MG63 (cell line): Measurements from ENCODE around the gene CCBE1. TPM values are rescaled to one million over a fixed set of nuclear protein-coding genes. Genes with fewer than 3 reads are reported as not detected.
A peak's percentile ranks its signal among the peaks of the same experiment; 100 is the strongest.
"Not testable (repeated sequence)": the region's sequence is repeated elsewhere in the genome, so short reads cannot be mapped to it uniquely, and the experiment has no call there.

ENCODE experiments used
- DNase-seq: peaks from one replicate; pipeline ENCODE4 v3.0.0-alpha.2; 2020
- H3K27me3 ChIP-seq: fragments of 250-450 bp; sonication (Bioruptor Pico); 2 replicates; pipeline ENCODE4 v1.5.1; 2020; ENCODE audit warnings: mild to moderate bottlenecking, moderate library complexity
- H3K36me3 ChIP-seq: fragments of 250-450 bp; sonication (Bioruptor Pico); 2 replicates; pipeline ENCODE4 v1.5.1; 2020; ENCODE audit warnings: mild to moderate bottlenecking, moderate library complexity
- H3K4me3 ChIP-seq: fragments of 250-450 bp; sonication (Bioruptor Pico); 2 replicates; pipeline ENCODE4 v1.5.1; 2020; ENCODE audit warnings: mild to moderate bottlenecking, moderate library complexity
- H3K9me3 ChIP-seq: fragments of 250-450 bp; sonication (Bioruptor Pico); 2 replicates; pipeline ENCODE4 v1.5.1; 2020; ENCODE audit warnings: mild to moderate bottlenecking, moderate library complexity
- total RNA-seq: library from RNA; depleted of rRNA; stranded (reverse); fragments of >200 nt; shearing (Covaris generic); gene quantifications from 2 replicates; pipeline ENCODE4 v1.2.3, GENCODE V29; 2014; ENCODE audit warnings: low replicate concordance

Gene CCBE1
- total RNA-seq, 1 experiment from 2014 or later, result 26.3 TPM

- Histone ChIP-seq H3K4me3 (no peak overlapping the region), H3K27me3 (no peaks in the 10 kb centered on the region), H3K9me3 (no peaks in the 10 kb centered on the region), H3K36me3 (peaks cover 3% of the 10 kb centered on the region)
- DNase-seq, result no peak
Observed at GRCh38 chr18:59536166-59536565, 161.1 kb downstream of the CCBE1 start.

- no peaks in the 10 kb centered on the region for H3K9me3 ChIP-seq
- H3K36me3 ChIP-seq, result peaks cover 3% of the 10 kb centered on the region; the same call in 1 of the 2 replicates
- no peaks in the 10 kb centered on the region for H3K27me3 ChIP-seq
- H3K4me3 ChIP-seq, result no peak overlapping the region
- no peak for DNase-seq
Observed at GRCh38 chr18:59535055-59535454, 162.2 kb downstream of the CCBE1 start.

DNA sequence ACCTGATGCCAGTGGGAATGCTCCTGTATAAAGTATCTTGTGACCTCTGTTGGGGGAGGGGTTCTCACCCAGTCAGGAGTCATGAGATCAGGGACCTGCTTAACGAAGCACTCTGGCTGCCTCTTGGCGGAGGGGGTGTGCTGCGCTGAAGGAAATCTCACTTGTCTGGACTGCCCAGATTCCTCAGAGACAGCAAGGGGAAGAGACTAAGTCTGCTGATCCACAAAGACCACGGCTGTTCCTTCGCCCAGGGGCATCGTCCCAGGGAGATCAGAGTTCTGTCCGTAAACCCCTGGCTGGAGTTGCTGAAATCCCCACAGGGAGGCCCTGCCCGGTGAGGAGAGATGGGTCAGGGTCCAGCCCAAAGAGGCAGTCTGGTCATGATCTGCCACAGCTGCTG is 168.4 kb downstream of the CCBE1 start:
- no peak overlapping the region for H3K4me3 ChIP-seq
- no peak for DNase-seq
- peaks cover 2% of the 10 kb centered on the region for H3K36me3 ChIP-seq
- H3K27me3 ChIP-seq, result no peaks in the 10 kb centered on the region
- peaks cover 3% of the 10 kb centered on the region; the same call in 1 of the 2 replicates for H3K9me3 ChIP-seq

- Histone ChIP-seq H3K9me3 (no peaks in the 10 kb centered on the region), H3K36me3 (peaks cover 9% of the 10 kb centered on the region), H3K4me3 (no peak overlapping the region), H3K27me3 (no peaks in the 10 kb centered on the region)
- DNase-seq, result no peak
Observed at GRCh38 chr18:59520562-59521355, 176.5 kb downstream of the CCBE1 start.

DNA sequence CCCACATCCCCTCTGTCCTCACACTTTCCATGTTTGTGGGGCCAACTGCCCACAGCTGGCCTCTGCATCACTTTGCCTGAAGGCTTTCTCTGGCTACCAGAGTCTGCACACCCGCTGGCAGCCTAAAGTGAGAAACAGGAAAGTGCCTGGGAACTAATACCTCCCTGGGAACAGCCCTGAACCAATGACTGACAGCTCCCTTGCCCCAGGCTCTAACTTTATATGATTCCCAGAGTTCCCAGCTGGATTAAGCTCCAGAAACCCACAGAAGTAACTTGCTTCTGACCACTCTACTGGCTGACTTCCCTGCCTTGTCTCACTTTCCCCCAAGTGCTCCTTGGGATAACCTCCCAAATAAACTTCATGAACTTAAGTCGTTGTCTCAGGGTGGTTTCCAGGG is 178.5 kb downstream of the CCBE1 start:
- Histone ChIP-seq H3K27me3 (no peaks in the 10 kb centered on the region), H3K36me3 (peaks cover 9% of the 10 kb centered on the region), H3K4me3 (no peak overlapping the region), H3K9me3 (no peaks in the 10 kb centered on the region)
- DNase-seq, result no peak

GRCh38 chr18:59517446-59518165 is 179.6 kb downstream of the CCBE1 start:
- Histone ChIP-seq H3K27me3 (no peaks in the 10 kb centered on the region), H3K4me3 (no peak overlapping the region), H3K36me3 (peaks cover 9% of the 10 kb centered on the region), H3K9me3 (no peaks in the 10 kb centered on the region)
- no peak for DNase-seq

DNA sequence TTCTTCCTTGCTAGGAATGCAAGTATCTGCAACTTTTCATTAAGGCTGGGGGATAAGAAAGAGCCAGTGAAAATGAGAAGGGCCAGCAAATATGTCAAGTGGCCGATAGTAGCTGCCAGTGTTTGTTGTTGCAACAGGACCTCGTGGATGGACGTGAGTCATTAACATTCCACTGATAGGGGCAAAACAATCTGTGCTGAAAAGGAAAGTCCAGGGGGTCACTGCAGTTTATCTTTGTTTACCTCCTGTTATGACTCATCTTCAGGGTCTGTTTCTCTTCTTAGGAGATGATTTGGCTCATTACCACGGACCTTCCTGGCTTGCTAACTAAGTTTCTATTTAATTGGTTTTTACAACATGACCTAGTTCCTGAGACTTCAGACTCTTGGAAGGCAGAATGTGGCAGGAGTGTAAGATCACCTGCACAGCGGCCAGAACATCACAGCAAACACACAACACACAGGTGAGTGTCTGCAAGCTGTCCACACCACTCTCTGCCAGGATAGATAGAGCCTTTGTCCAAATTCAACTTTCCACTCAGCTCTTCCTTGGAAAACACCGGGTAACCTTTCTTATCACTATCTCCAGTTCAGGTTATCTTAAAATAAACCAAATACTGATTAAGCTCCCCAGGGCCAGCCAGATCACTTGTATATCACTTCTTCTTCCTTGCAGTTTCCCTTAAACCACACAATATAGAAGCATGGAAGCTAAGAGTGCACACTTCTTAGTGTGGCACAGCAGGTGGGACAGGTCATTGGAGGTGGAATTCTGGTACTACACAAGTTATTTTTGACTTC is 180.7 kb downstream of the CCBE1 start:
- Histone ChIP-seq H3K27me3 (no peaks in the 10 kb centered on the region), H3K9me3 (no peaks in the 10 kb centered on the region), H3K36me3 (peaks cover 9% of the 10 kb centered on the region), H3K4me3 (no peak overlapping the region)
- peak; percentile 65 for DNase-seq

DNA sequence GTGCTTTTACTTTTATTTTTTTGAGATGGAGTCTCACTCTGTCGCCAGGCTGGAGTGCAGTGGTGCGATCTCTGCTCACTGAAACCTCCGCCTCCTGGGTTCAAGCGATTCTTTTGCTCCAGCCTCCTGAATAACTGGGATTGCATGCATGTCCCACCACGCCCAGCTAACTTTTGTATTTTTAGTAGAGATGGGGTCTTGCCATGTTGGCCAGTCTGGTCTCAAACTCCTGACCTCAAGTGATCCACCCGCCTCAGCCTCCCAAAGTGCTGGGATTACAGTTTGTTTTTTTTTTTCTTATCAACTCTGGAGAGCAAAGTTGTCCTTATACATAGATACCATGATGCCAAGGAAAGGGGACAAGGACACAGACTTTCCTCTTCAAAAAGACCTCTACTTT is 181.3 kb downstream of the CCBE1 start:
- not testable (repeated sequence) for H3K27me3 ChIP-seq, DNase-seq, H3K4me3 ChIP-seq, H3K36me3 ChIP-seq, H3K9me3 ChIP-seq

DNA sequence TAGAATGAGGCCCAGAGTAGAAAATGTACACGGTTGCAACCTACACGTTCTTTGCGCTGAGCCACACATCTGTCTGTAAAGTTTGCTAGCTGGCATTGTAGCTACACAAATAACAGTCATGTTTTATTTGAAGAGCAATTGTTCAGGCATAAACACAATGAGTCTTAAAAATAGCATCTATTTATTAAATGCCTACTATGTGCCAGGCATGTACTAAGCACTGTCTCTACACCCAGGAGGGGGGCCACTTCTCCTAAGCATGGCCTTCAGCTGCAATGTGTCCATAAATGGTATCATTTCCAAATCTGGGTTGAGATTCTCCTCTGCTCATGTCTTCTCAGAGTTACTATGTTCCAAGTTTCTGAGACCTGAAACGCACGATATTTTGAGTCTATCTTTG is 182.1 kb downstream of the CCBE1 start:
- Histone ChIP-seq H3K27me3 (no peaks in the 10 kb centered on the region), H3K9me3 (no peaks in the 10 kb centered on the region), H3K4me3 (no peak overlapping the region), H3K36me3 (peaks cover 2% of the 10 kb centered on the region)
- no peak for DNase-seq

DNA sequence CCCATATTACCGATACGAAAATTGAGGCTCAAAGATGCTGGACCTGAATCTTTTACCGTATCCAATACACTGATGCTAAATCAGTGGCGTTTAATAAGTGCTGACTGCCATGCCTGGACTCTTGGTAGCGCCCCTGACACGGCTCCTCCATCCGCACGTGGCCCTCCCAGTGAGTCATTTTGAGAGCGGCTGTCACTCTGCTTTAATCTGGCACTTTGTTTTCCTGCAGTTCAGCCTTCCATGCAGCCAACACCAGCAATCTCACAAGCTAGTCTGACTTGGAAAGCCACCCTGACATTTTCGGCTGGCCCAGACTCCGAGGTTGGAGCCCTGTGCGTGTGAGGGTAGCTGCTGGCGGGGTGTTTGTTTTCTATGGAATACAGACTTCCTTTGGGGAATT is 183.0 kb downstream of the CCBE1 start:
- Histone ChIP-seq H3K4me3 (no peak overlapping the region), H3K36me3 (no peaks in the 10 kb centered on the region), H3K9me3 (no peaks in the 10 kb centered on the region), H3K27me3 (no peaks in the 10 kb centered on the region)
- peak; percentile 90 for DNase-seq

DNA sequence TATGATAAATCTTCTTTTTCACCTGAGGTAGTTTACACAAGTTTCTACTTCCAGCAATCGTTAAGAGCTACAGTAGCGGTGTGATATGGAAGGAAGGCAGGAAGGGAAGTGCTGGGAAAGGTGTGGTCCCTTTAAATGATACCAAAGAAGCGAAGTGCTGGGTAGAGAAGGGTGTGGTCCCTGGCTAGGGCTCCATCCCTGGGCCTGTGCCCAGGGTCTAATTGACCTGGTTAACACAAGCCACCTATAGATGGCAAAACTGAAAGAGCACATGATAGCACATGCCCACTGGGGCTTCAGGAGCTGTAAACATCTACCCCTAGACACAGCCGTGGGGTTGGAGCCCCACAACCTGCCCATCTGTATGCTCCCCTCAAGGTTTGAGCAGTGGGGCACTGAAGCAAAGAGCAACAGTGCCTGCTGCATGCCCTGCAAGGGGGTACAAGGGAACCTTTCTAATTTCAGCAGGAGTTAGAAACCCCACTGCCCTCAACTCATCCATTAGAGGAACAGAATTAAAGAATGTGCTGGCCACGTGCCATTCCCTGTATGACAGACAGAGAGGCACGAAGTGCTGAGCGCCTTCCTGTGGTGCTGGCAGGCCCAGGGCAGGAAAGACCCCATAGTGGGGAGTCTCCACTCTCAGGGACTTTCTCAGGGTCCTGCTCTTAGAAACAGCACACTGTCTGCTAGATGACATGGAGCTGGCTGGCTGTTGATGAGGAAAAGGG is 185.0 kb downstream of the CCBE1 start:
- no peak overlapping the region for H3K4me3 ChIP-seq
- no peaks in the 10 kb centered on the region for H3K27me3 ChIP-seq
- H3K36me3 ChIP-seq, result 0 out of 2 replicates have a peak, but pooled peaks cover 2% of the 10 kb centered on the region
- peak; percentile 17 for DNase-seq
- no peaks in the 10 kb centered on the region for H3K9me3 ChIP-seq

DNA sequence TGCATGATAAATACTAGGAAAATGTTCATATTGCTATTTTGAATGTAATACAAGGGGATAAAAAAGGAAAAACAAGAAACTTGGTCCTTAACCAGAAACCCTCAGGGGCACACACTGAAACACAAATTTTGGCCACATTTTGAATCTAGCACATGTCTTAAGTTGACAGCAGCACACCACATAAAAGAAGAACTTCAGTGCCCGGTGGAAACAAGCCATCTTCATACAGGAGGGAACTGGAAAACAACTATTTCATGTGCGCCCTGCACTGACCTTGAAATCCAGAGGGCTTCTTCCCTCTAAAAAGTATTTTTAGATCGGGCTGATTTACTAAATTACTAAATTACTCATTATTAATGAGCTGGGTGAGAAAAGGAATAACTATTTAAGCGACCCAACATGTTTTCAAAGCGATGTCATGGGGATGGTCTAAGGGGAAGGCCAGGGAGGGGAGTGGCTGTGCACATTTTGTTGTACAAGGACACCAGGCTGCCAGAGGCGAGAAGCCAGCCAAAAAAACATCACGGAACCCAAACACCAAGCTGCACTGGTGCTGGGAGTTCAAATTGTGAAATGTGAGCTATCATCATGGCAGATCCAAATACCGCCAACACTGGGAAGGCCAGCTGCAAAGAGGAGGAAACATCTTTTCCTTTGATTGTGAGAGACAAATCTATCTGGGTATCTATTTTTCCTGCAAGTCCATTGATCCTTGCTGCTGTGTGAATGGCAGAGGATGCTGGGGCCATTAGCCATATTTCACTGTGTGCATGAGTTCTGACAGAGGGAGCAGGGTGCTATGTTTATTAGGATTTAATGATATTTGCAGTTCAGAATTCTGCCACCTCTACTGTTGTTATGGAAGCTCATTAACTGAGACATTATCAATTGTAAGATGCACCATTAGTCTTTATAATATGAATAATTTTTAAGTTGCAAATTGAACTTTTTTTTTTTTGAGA is 187.5 kb downstream of the CCBE1 start:
- Histone ChIP-seq H3K4me3 (no peak overlapping the region), H3K27me3 (no peaks in the 10 kb centered on the region), H3K36me3 (0 out of 2 replicates have a peak, but pooled peaks cover 2% of the 10 kb centered on the region), H3K9me3 (no peaks in the 10 kb centered on the region; the same call in 1 of the 2 replicates)
- peak; percentile 44 for DNase-seq

DNA sequence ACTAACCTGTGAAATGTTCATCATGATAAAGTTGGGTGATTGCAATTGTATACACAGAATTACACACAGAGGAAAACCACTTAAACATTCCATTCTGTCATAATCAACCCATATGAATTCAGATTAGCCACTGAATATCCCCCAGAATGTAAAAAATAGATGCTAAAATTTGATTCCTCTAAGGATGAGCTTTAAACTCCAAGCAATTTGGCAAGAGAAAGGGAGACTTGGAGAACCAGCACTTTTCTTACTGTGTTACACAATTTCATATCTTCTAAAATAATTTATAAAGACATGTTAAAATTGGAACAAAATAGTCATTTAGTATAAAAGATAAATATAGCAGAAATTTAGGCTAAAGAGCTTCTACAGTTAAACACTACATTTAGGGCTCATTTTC is 191.9 kb downstream of the CCBE1 start:
- DNase-seq, result no peak
- H3K36me3 ChIP-seq, result peaks cover 7% of the 10 kb centered on the region
- no peak overlapping the region for H3K4me3 ChIP-seq
- H3K9me3 ChIP-seq, result no peaks in the 10 kb centered on the region; the same call in 1 of the 2 replicates
- no peaks in the 10 kb centered on the region for H3K27me3 ChIP-seq

GRCh38 chr18:59502274-59503175 is 194.7 kb downstream of the CCBE1 start:
- peak; percentile 79 for DNase-seq
- Histone ChIP-seq H3K27me3 (no peaks in the 10 kb centered on the region), H3K4me3 (no peak overlapping the region), H3K9me3 (no peaks in the 10 kb centered on the region; the same call in 1 of the 2 replicates), H3K36me3 (peaks cover 10% of the 10 kb centered on the region)

DNA sequence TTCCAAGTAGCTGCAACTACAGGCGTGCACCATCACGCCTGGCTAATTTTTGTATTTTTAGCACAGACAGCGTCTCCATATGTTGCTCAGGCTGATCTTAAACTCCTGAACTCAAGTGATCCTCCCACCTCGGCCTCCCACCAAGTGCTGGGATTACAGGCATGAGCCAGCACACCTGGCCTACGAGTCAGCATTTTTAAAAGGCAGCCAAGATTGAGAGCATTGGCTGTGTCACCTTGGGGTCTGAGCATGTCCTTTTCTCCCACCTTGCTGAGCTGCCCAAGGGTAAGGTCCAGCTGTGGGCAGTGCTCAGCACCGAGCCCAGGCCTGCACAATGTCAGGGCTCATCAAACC is 195.3 kb downstream of the CCBE1 start:
- Histone ChIP-seq H3K4me3 (no peak overlapping the region), H3K36me3 (peaks cover 8% of the 10 kb centered on the region), H3K27me3 (no peaks in the 10 kb centered on the region), H3K9me3 (no peaks in the 10 kb centered on the region; the same call in 1 of the 2 replicates)
- DNase-seq, result peak; percentile 73
